WTC11 (cell line): ENCODE data around the gene TMPRSS6. TPM values are rescaled to one million over a fixed set of nuclear protein-coding genes. Genes with fewer than 3 reads are reported as not detected.
A peak's percentile ranks its signal among the peaks of the same experiment; 100 is the strongest.

ENCODE experiments used
- ATAC-seq: fragments of 200-7000 bp; cut with Tn5 transposase; 2 replicates; pipeline ENCODE4 v1.10.0; 2021; ENCODE audit warnings: mild to moderate bottlenecking, moderate library complexity
- CTCF ChIA-PET: fragments of 300-600 bp; sonication (Branson Sonifier 250); formaldehyde crosslinking; loops from one replicate; lab custom pipeline; 2021; ENCODE audit warnings: antibody characterized with exemption; lab: Charles Lee
- POLR2A ChIA-PET: fragments of 350-600 bp; sonication (Branson Sonifier 250); formaldehyde crosslinking; loops from one replicate; lab custom pipeline; 2021; ENCODE audit warnings: antibody characterized with exemption; lab: Charles Lee
- DNase-seq: peaks from one replicate; pipeline ENCODE4 v3.0.0; 2021; ENCODE audit warnings: low spot score
- H3K27ac Mint-ChIP-seq: 2 replicates; pipeline ENCODE4 v1.8.0; 2021; ENCODE audit warnings: mixed read lengths
- H3K27me3 Mint-ChIP-seq: 2 replicates; pipeline ENCODE4 v1.8.0; 2021; ENCODE audit warnings: low read depth, mild to moderate bottlenecking, moderate library complexity, mixed read lengths
- H3K36me3 Mint-ChIP-seq: 2 replicates; pipeline ENCODE4 v1.8.0; 2021; ENCODE audit warnings: mixed read lengths
- H3K4me1 Mint-ChIP-seq: 2 replicates; pipeline ENCODE4 v1.8.0; 2022; ENCODE audit warnings: mixed read lengths
- H3K4me3 Mint-ChIP-seq: 2 replicates; pipeline ENCODE4 v1.8.0; 2021; ENCODE audit warnings: mild to moderate bottlenecking, moderate library complexity, mixed read lengths
- H3K9me3 Mint-ChIP-seq: 2 replicates; pipeline ENCODE4 v1.8.0; 2021; ENCODE audit warnings: mixed read lengths
- AFF4 ChIP-seq: sonication (generic); formaldehyde crosslinking; IDR thresholded peaks from 2 replicates; pipeline ENCODE4 v1.8.1; 2023; ENCODE audit warnings: mild to moderate bottlenecking, missing genetic modification reagents, borderline replicate concordance
- ARID4B ChIP-seq: sonication (generic); formaldehyde crosslinking; IDR thresholded peaks from 2 replicates; pipeline ENCODE4 v1.8.0; 2023; ENCODE audit warnings: missing genetic modification reagents, mild to moderate bottlenecking, borderline replicate concordance
- CBFB ChIP-seq: sonication (generic); formaldehyde crosslinking; IDR thresholded peaks from 2 replicates; pipeline ENCODE4 v1.8.1; 2022; ENCODE audit warnings: mild to moderate bottlenecking, low read depth, missing genetic modification reagents
- E2F4 ChIP-seq: sonication (generic); formaldehyde crosslinking; IDR thresholded peaks from 2 replicates; pipeline ENCODE4 v1.8.1; 2022; ENCODE audit warnings: low read depth, mild to moderate bottlenecking, moderate library complexity, missing genetic modification reagents, borderline replicate concordance
- FOXP1 ChIP-seq: sonication (generic); formaldehyde crosslinking; IDR thresholded peaks from 2 replicates; pipeline ENCODE4 v1.8.0; 2022; ENCODE audit warnings: missing genetic modification reagents, mild to moderate bottlenecking, moderate library complexity, borderline replicate concordance
- NR2C2 ChIP-seq: sonication (generic); formaldehyde crosslinking; IDR thresholded peaks from 2 replicates; pipeline ENCODE4 v1.8.0; 2022; ENCODE audit warnings: mild to moderate bottlenecking, missing genetic modification reagents
- OVOL2 ChIP-seq: fragments of 250-450 bp; sonication (Bioruptor Pico); IDR thresholded peaks from 2 replicates; pipeline ENCODE4 v1.9.0; 2021; ENCODE audit warnings: mild to moderate bottlenecking, borderline replicate concordance
- RELA ChIP-seq: sonication (generic); formaldehyde crosslinking; IDR thresholded peaks from 2 replicates; pipeline ENCODE4 v1.8.1; 2022; ENCODE audit warnings: missing genetic modification reagents, mild to moderate bottlenecking, borderline replicate concordance
- ZNF121 ChIP-seq: sonication (generic); formaldehyde crosslinking; IDR thresholded peaks from 2 replicates; pipeline ENCODE4 v1.8.0; 2023; ENCODE audit warnings: missing genetic modification reagents
- ZNF219 ChIP-seq: sonication (generic); formaldehyde crosslinking; IDR thresholded peaks from 2 replicates; pipeline ENCODE4 v1.8.0; 2023; ENCODE audit warnings: missing genetic modification reagents, mild to moderate bottlenecking, borderline replicate concordance
- ZNF232 ChIP-seq: sonication (generic); formaldehyde crosslinking; IDR thresholded peaks from 2 replicates; pipeline ENCODE4 v1.8.0; 2022; ENCODE audit warnings: mild to moderate bottlenecking, missing genetic modification reagents
- ZNF396 ChIP-seq: fragments of 250-450 bp; sonication (Bioruptor Pico); IDR thresholded peaks from 2 replicates; pipeline ENCODE4 v1.8.0; 2021; ENCODE audit warnings: mild to moderate bottlenecking, moderate library complexity, borderline replicate concordance
- ZNF671 ChIP-seq: fragments of 250-450 bp; sonication (Bioruptor Pico); IDR thresholded peaks from 2 replicates; pipeline ENCODE4 v1.8.0; 2021; ENCODE audit warnings: mild to moderate bottlenecking
- total RNA-seq: library from RNA; stranded (reverse); gene quantifications from 3 replicates; pipeline ENCODE4 v1.2.3, GENCODE V29; 2021

The TMPRSS6 gene
- total RNA-seq, 1 experiment from 2014 or later = 0.11 TPM

GRCh38 chr22:37056246-37056645 is 53.3 kb downstream of the TMPRSS6 start:
- peaks cover 9% of the 10 kb centered on the region for H3K36me3 Mint-ChIP-seq
- H3K4me1 Mint-ChIP-seq = peaks cover 5% of the 10 kb centered on the region
- H3K9me3 Mint-ChIP-seq = no peaks in the 10 kb centered on the region
- ChIA-PET POLR2A (no interaction called here), CTCF (interaction anchor here (1.7 kb wide), 1 partner anchor 12 kb away, joined by 4 read pairs; no protein-coding TSS in a partner anchor)
- ATAC-seq = no peak
- H3K27ac Mint-ChIP-seq = no peak overlapping the region
- H3K4me3 Mint-ChIP-seq = no peak overlapping the region
- no peak for DNase-seq
- no peaks in the 10 kb centered on the region; the same call in 1 of the 2 replicates for H3K27me3 Mint-ChIP-seq
- TF ChIP-seq ZNF232 (CRISPR knock-in tag) = no peak
- TF ChIP-seq RELA = no peak
- no peak for TF ChIP-seq E2F4 (CRISPR knock-in tag)
- TF ChIP-seq ARID4B = no peak
- TF ChIP-seq ZNF121 = no peak
- TF ChIP-seq OVOL2 (CRISPR knock-in tag) = no peak
- TF ChIP-seq ZNF671 = no peak

- H3K27ac Mint-ChIP-seq = no peak overlapping the region
- no peaks in the 10 kb centered on the region for H3K9me3 Mint-ChIP-seq
- H3K27me3 Mint-ChIP-seq = peaks cover 4% of the 10 kb centered on the region; the same call in 1 of the 2 replicates
- POLR2A ChIA-PET = no interaction called here
- no peak overlapping the region for H3K4me3 Mint-ChIP-seq
- peaks cover 9% of the 10 kb centered on the region for H3K36me3 Mint-ChIP-seq
- no peak for ATAC-seq
- peaks cover 9% of the 10 kb centered on the region for H3K4me1 Mint-ChIP-seq
- CTCF ChIA-PET = interaction anchor here (1.3 to 1.7 kb wide), 4 partner anchors 9 to 78 kb away, joined by 3 to 6 read pairs (median 4); no protein-coding TSS in a partner anchor
- DNase-seq = no peak
- TF ChIP-seq ZNF232 (CRISPR knock-in tag) (no peak), NR2C2 (CRISPR knock-in tag) (no peak)
These were observed 54.7 kb downstream of the TMPRSS6 start for GRCh38 chr22:37054600-37055365.

GRCh38 chr22:37054056-37054395 is 55.5 kb downstream of the TMPRSS6 start:
- TF ChIP-seq CBFB = no peak
- no peak for DNase-seq
- peaks cover 9% of the 10 kb centered on the region for H3K4me1 Mint-ChIP-seq
- H3K36me3 Mint-ChIP-seq = peaks cover 9% of the 10 kb centered on the region
- CTCF ChIA-PET = interaction anchor here (1.3 to 1.5 kb wide), 3 partner anchors 8 to 77 kb away, joined by 3 to 6 read pairs (median 4); no protein-coding TSS in a partner anchor
- peaks cover 7% of the 10 kb centered on the region for H3K27me3 Mint-ChIP-seq
- no peak overlapping the region for H3K4me3 Mint-ChIP-seq
- POLR2A ChIA-PET = no interaction called here
- no peak for ATAC-seq
- H3K9me3 Mint-ChIP-seq = no peaks in the 10 kb centered on the region
- H3K27ac Mint-ChIP-seq = no peak overlapping the region

- Mint-ChIP-seq H3K36me3 (peaks cover 9% of the 10 kb centered on the region), H3K9me3 (no peaks in the 10 kb centered on the region), H3K27me3 (peaks cover 9% of the 10 kb centered on the region), H3K4me1 (peaks cover 9% of the 10 kb centered on the region), H3K27ac (no peak overlapping the region), H3K4me3 (peak overlapping the region; percentile 67; the same call in 1 of the 2 replicates)
- no peak for ATAC-seq
- POLR2A ChIA-PET = no interaction called here
- no peak for DNase-seq
- CTCF ChIA-PET = interaction anchor here (1.5 kb wide), 2 partner anchors 33 to 76 kb away, joined by 3 to 4 read pairs; no protein-coding TSS in a partner anchor
- TF ChIP-seq ZNF396 (CRISPR knock-in tag) (no peak), FOXP1 (CRISPR knock-in tag) (no peak), ZNF232 (CRISPR knock-in tag) (no peak), AFF4 (CRISPR knock-in tag) (no peak), ZNF671 (no peak), ZNF219 (CRISPR knock-in tag) (no peak)
These were observed 56.0 kb downstream of the TMPRSS6 start for GRCh38 chr22:37053310-37054055.
